HG03045 (cell line): Measurements from ENCODE around the gene ATG4A.

Source experiments
- ATAC-seq: cut with Tn5 transposase; IDR thresholded peaks from one replicate; pipeline ENCODE4 v1.9.1; 2021; ENCODE audit warnings: mild to moderate bottlenecking, moderate library complexity; ENCODE audit not compliant: unreplicated experiment

Gene ATG4A, protein sequence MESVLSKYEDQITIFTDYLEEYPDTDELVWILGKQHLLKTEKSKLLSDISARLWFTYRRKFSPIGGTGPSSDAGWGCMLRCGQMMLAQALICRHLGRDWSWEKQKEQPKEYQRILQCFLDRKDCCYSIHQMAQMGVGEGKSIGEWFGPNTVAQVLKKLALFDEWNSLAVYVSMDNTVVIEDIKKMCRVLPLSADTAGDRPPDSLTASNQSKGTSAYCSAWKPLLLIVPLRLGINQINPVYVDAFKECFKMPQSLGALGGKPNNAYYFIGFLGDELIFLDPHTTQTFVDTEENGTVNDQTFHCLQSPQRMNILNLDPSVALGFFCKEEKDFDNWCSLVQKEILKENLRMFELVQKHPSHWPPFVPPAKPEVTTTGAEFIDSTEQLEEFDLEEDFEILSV

DNA sequence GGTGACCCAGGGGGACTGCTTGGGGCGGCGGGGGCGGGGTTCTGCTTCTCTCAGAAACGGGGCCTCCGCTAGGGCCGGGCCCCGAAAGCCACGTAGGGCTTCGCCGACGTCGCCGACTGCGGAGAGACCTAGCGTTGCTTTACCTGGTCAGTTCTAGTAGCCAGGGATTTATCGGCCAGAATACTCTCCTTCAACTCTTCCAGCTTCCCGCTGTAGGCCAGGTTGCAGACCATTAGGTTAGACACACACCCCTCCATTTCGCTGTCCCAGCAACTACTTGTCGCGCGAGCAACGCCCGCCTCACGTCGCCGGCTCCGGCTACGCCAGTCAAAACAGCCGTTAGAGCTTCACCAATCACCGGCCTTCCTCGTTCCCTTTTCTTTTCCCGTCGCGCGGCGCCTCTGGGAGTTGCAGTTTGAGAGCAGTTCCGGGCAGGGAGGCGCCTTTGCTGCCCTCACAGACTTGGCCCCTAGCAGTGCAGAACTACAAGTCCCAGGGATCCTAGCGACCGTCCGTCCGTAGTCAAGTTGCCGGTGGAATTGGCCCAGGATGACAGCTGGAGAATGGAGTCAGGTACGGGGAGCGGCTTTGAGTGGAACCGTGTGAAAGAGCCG, at the start of gene ATG4A, which contains the start of gene PSMD10:
Gene ATG4A, plus strand, starts transcription at position 515 of the 614 bp plus-strand sequence. Its CDS starts 49 bp downstream, at position 564.
Gene PSMD10, minus strand, starts transcription at position 279 of the 614 bp plus-strand sequence. Its CDS starts 22 bp downstream, at position 257.
- ATAC-seq = peak; percentile 96

DNA sequence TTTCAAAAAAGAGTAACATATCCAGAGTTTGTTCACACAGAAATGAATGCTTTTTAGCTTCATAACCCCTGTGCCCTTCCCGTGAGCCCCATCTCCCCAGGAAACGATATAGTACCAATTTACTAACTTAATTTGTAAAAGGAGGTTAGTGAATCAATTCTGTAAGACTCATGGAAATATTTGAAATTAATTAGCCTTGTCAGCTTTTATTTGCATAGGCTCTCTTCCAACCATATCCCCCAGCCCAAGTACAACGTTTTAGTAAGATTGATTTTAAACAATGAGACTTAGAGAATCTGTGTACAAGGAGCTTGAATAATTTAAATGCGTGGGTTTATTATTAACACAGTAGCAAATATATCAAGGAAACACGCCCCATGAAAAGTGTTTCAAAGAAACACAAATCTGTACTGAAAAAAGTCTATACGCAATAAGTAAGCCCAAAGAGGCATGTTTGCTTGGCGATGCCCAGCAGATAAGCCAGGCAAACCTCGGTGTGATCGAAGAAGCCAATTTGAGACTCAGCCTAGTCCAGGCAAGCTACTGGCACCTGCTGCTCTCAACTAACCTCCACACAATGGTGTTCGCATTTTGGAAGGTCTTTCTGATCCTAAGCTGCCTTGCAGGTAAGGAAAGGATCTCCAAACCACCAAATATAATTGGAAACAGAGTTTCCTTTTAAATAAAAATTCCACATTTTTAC, 46.9 kb upstream of the ATG4A start, which contains the start of gene VSIG1:
Gene VSIG1, plus strand, starts transcription at position 512 of the 703 bp plus-strand sequence. Its CDS starts 66 bp downstream, at position 578.
- ATAC-seq = no peak

DNA sequence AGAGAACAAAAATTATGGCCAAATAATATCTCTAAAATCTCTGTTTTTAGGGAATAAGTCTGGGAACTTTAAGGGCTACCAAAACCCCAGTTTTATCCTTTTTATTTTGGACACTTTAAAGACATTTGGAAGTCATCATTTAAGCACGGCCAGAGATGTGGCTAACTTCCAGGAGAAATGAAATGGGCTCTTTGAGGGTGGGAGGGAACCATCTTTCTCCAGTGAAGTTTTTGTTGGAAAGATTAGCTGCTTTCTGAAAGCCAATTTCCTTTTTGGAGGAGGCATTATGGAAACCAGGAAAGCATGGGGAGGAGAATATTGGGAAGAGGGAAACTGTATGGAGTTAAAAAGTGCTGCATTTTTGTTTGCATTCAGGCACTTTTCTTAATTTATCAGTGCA, 41.9 kb upstream of the ATG4A start:
- no peak for ATAC-seq

DNA sequence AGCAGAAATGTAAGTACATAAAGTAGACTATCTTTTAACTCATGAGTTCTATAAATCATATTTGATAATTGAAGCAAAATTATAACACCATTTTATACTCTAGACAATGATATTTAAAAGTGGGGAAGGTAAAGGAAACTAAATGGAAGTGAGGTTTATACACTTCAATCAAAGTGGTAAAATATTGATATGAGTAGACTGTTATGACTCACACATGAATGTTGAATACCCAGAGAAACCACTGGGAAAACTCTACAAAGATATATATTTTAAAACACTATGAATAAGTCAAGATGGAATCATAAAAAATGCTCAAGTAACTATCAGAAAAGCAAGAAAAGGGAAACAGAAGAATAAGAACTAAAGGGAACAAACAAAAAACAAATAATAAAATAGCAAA, 38.4 kb upstream of the ATG4A start:
- no peak for ATAC-seq

DNA sequence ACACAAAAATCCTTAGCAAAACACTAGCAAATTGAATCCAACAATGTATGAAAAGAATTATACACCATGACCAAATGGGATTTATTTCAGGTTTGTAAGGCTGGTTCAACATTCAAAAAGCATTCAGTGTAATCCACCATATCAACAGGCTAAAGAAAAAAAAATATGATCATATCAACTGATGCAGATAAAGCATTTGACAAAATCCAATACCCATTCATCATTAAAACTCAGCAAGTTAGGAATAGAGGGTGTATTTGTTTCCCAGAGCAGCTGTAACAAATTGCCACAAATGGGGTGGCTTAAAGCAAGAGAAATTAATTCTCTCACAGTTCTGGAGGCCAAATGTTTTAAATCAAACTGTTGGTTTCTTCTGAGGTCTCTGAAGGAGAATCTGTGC, 36.0 kb upstream of the ATG4A start:
- no peak for ATAC-seq

DNA sequence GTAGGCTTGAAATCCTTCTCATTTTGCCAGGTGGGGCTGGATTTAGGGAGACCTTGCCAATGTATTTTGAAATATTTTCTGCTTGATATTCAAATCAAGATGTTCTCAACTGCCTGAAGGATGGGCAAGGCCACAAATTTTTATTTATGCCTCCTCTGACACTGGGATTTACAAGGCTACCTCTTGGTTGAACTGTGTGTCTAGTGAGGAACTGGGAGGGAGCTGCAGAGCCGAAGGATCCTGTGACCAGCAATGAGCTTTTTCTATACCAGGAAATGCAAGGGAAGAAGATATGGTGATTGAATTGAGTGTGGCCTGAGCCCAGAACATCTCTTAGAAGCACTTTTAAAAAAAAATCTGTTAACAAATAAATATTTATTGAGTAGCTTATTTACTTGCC, 31.8 kb upstream of the ATG4A start:
- no peak for ATAC-seq

DNA sequence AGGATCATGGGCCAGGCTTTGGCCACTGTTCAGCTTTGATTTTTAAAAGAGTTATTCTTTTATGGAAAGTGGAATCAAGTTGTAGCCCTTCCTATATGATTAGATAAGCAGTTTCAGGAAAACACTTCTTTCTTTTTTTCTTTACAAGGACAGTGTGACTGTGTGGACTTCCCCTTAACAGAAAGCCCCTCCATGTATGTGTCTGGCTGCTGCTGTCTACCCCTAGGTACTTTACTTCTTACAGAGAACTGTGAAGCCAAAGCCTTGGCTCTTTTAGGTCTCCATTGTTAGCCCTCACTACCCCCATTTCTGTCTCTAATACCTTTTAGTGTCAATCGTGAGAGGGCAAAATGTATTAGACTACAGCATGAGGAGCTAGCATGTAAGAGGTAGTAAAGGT, 27.6 kb upstream of the ATG4A start:
- no peak for ATAC-seq

DNA sequence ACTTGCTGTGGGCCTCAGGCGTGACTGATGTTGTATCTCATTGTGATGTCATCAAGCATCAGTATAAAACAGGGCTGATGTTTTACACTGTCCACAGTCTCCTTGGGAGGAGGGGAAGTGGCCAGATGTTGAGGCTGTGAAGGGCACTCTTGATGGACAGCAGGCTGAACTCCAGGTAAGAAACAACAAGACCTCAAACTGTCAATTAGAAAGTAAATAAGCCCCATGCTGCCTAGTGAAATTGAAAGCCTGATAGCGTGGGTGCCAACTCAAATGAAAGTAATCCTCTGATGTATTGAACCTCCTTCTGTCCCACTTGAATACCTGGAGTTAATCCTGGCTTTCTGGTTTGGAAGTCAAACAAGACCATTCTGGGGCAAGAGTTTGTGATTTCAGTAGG, 27.0 kb upstream of the ATG4A start:
- no peak for ATAC-seq

DNA sequence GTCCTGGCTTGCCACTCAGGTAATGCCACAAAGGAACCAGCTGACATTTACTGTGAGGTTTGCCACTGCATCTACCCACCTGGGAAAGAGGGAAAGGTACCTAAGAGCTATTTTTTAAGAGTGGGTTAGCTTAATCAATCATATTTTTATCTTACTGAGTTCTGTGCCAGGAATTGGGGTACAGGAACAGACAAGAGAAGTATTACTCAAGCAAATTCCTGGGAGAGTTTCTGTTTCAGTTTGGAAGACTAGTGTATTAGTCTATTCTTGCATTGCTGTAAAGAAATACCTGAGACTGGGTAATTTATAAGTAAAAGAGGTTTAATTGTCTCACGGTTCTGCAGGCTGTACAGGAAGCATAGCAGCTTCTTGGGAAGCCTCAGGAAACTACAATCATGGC, 23.5 kb upstream of the ATG4A start:
- ATAC-seq = no peak

DNA sequence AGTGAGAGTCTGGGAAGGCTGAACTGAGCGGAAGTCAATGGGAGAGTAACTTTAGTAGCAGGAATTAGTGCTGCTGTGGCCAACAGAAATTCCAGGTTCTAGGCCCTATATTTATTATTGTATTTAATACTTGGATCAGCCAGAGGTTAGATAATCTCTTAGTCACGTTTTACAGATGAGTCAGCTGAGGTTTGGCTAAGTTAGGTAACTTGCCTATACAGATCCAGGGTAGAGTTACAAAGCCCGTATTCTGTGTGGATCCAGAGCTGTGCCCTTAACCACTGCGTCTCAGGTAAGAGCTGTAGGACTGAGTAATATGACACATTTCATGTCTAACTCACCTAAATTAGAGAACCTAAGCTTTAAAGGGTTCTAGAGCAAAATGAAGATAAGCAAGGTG, 20.7 kb upstream of the ATG4A start:
- no peak for ATAC-seq

DNA sequence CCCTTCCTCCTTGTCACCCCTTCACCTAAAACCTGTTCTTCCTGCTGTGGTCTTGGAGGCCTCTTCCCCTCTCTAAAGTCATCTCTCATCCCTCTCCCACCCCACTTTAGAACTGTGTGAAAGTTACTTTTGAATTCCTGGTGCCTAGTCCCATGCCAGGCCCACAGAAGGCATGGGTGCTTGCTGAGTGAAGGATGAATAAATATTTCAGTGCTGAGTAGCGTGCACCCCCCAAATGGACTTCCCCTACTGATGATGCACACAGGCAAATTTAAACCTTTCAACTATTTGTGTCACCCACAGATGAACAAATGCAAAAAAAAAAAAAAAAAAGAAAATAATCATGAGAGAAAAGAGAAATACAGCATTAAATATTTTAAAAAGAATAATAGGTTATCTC, 20.0 kb upstream of the ATG4A start:
- no peak for ATAC-seq

DNA sequence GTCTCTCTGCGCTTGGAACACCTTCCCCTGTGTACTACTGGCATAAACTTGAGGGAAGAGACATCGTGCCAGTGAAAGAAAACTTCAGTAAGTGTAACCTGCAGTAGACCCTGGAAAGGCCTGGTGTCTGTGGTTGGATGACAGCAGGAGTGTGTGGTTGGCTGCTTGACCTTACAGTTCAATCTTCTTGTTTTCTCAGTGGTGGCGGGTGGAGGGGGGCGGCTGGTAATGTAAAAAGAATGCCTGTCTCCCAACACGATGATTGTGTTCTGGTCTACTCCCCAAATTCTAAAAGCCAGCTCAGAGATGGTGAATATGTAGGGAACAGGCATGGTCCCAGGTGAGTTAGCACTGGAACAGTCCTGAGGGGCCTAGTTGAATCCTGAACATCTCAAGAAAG, 18.8 kb upstream of the ATG4A start:
- ATAC-seq = no peak

DNA sequence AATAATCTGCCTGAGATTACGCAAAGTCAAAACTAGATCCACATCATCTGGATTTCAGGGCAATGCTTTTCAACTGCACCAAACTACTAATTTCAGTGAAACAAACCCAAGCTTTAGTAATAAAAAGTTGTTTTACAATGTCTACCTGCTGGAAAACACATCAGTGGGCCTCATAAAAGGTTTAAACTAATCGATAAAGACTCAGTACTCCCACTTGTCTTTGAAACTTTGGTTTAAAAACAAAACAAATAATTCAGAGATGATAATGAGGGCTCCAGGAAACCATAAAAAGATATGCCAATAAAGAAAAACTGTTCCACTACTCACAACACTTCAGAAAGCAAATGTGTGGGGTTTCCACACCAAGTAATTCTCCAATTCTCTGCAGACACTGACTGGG, 10.5 kb upstream of the ATG4A start:
- no peak for ATAC-seq

DNA sequence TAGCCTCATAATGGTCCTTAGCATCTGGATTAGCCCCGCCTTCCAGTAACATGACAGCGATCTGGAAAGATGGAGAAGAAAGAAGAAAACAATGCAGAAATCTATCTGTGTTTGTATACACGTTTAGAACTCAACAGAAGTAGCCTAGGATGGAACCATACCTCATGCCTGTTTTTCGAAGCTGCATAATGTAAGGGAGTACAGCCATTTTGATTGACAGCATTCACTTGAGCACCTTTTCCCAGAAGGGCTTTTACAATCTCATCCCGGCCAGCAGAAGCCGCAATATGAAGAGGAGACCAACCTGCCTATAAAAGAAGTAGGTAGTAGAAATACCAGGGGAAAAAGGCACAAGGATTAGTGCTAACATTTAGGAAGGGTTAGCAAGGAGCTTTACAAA, 3.8 kb upstream of the ATG4A start:
- no peak for ATAC-seq

DNA sequence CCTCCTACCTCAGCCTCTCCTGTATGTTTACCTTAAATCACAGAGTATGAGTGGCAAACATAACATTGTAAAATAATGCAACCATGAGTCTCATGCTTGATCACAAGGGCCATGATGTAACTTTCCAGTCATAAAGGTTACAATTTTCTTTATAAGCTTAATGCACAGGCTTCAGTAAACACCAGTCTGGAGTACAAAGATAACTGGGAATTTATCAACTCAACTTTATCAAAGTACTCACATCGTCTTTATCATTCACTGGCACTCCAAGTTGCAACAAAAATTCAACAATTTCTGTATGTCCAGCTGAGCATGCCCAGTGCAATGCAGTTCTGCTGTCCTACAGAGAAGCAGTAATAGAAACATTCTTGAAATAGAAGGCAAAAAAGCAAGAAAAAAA, 3.1 kb upstream of the ATG4A start:
- ATAC-seq = no peak

DNA sequence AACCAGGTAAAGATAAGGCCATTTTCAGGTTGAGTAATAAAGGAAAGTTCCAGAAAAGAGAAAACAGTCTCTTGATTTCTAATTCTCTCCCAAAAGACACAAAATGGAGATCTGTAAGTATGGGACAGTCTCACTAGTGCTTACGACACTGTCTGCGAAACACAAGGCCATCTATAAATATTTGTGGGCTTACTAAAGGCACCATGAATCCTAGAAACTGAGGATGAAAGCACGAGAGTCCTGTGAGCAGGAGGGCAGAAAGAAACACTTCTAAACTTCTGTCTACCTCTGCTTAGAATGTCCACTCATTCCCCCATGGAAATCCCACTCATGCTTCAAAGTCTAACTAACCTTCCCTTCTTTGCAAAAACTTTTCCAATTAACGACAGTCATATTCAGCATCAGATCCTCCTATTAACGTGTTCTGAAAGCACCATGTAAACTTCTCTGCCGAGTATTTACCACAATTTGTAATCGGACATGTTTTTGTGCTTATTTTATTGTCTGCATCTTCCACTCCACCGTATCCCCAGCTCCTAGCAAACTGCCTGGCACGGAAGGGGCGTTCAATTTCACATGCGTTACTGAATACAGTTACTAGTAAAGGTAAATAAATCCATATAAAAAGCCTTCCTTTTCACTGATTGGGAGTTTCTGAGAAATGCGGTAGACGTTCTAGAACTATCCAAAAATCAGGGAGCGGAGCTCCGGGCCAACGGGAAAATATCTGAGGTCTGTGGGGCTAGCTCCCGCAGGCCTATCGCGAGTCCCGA, 901 bp upstream of the ATG4A start:
- peak; percentile 1 for ATAC-seq

DNA sequence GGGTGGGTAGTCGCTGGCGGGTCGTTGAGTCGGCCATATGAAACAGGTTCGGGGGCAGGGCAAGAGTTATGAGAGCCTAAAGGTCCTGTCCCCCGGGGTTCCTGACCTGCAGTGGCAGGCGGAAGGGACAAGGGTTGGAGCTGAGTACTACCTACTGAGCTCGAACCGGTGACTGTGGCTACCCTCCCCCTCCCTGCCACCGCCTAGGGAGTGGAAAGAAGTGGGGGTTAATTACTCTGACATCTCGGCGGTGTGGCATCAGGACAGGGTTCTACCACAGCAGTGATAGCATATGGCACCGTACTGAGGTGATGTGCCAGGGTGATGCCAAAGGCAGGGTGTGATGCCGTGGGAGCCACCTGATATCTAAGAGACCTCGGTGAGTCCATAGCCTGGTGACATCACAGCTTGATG, 307 bp downstream of the ATG4A start:
- ATAC-seq = peak; percentile 51

DNA sequence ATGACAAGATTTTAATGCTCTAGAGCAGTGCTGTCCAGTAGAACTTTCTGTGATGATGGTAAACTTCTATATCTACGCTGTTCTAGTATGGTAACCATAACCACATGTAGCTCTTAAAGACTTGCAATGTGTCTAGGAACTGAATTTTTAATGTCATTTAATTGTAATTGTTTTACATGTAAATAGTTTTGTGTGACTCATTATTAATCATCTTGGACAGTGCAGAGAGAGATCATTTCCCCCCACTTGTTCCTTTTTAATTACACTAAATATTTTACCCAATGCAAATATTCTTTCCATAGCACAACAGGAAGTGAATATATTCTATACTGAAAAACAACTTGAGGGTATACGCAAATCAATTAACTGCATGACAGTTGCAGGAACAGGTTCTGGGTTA, 5.8 kb downstream of the ATG4A start:
- ATAC-seq = no peak

DNA sequence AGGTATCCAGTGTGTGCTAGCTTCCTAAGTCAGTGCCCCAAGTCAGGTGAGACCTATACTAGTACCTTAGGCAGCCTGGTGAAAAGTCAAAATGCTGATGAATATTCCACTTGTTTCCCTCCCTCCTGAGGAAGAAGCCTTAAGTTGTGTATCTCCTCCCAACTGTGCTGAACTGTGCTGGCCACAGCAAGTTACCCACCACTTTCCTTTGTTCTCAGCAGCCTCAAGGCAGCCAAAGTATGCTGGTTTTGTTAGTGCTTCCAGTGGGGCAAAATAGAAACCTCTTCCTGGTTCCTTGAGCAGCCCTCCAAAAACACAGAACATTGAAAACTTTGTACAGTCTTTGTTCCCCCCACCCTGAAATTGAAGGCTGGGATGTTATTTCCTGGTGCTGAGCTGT, 13.9 kb downstream of the ATG4A start:
- ATAC-seq = no peak

DNA sequence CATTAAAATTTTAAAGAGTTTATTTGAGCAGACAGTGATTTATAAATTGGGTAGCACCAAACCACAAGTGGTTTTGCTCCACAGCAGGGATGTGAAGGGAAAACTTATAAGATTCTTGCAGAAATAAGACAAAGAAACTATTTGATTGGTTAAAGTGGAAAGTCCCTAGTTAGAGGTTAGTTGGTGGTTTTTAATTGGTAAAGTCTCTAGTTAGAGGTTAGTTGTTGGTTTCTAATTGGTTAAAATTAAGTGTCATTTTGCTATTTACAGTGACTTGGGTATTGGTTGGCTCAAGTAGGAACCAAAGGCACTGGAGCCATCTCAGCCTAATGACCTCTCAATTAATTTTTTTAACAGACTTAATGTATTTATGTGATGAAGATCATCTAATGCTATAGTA, 23.0 kb downstream of the ATG4A start:
- no peak for ATAC-seq

DNA sequence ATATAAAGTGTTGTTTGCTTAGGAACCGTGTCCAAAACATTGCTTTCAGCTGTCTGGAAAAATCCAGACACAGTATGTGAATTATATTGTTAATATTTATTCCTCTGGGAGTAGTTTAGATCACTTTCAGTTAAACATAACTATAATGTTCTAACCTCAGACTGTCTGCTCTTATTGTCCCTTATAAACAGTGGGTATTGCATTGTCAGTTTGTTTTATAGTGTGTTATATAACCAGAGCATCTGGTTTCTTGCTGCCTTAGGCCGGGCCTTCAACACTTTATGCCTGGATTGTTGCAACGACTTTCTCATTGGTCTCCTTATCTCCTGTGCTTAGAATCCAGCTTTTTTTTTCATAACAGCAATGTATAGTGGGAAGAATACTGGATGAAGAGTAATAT, 26.4 kb downstream of the ATG4A start:
- ATAC-seq = no peak
